Activated naive CD4-positive, alpha-beta T cell treated with anti-CD3 and anti-CD28 coated beads, Interleukin-2, amount 10 ng/mL, durations not matched to agents 7 days and 5 days (primary cell): Measurements from ENCODE around the gene TJP2.

Experiments
- CTCF ChIA-PET: fragments of 350-600 bp; sonication (Branson Sonifier 250); formaldehyde crosslinking; loops from one replicate; lab custom pipeline; 2021; ENCODE audit warnings: antibody characterized with exemption; lab: Charles Lee
- DNase-seq: peaks from one replicate; pipeline ENCODE4 v3.0.0-alpha.2; 2020
- H3K27ac Mint-ChIP-seq: one replicate; pipeline ENCODE4 v1.8.0; 2021; ENCODE audit warnings: mild to moderate bottlenecking, moderate library complexity, mixed read lengths
- H3K27me3 Mint-ChIP-seq: one replicate; pipeline ENCODE4 v1.8.0; 2021; ENCODE audit warnings: mild to moderate bottlenecking, mixed read lengths
- H3K36me3 Mint-ChIP-seq: one replicate; pipeline ENCODE4 v1.8.0; 2021; ENCODE audit warnings: mixed read lengths
- H3K4me1 Mint-ChIP-seq: one replicate; pipeline ENCODE4 v1.8.0; 2021; ENCODE audit warnings: mixed read lengths
- H3K4me3 Mint-ChIP-seq: one replicate; pipeline ENCODE4 v1.8.0; 2021; ENCODE audit warnings: mild to moderate bottlenecking, moderate library complexity, mixed read lengths
- H3K9me3 Mint-ChIP-seq: one replicate; pipeline ENCODE4 v1.8.0; 2021; ENCODE audit warnings: mixed read lengths

The TJP2 gene

GRCh38 chr9:69190086-69190862 lies 16.2 kb downstream of the TJP2 start:
- no peaks in the 10 kb centered on the region for H3K27me3 Mint-ChIP-seq
- CTCF ChIA-PET = interaction anchor here (1.3 to 8.9 kb wide), 5 partner anchors 9 to 135 kb away, joined by 3 to 192 read pairs (median 9); no protein-coding TSS in a partner anchor
- DNase-seq = no peak
- H3K9me3 Mint-ChIP-seq = no peaks in the 10 kb centered on the region
- H3K27ac Mint-ChIP-seq = no peak overlapping the region
- peaks cover 42% of the 10 kb centered on the region for H3K4me1 Mint-ChIP-seq
- peaks cover 5% of the 10 kb centered on the region for H3K36me3 Mint-ChIP-seq
- H3K4me3 Mint-ChIP-seq = no peak overlapping the region

GRCh38 chr9:69190863-69191181 lies 16.7 kb downstream of the TJP2 start:
- H3K27ac Mint-ChIP-seq = peak overlapping the region; percentile 55
- H3K9me3 Mint-ChIP-seq = no peaks in the 10 kb centered on the region

GRCh38 chr9:69191231-69191630 lies 17.2 kb downstream of the TJP2 start:
- H3K36me3 Mint-ChIP-seq = peaks cover 4% of the 10 kb centered on the region
- no peaks in the 10 kb centered on the region for H3K27me3 Mint-ChIP-seq
- no peak overlapping the region for H3K4me3 Mint-ChIP-seq
- no peak for DNase-seq
- H3K27ac Mint-ChIP-seq = peak overlapping the region; percentile 55
- H3K4me1 Mint-ChIP-seq = peaks cover 39% of the 10 kb centered on the region
- no peaks in the 10 kb centered on the region for H3K9me3 Mint-ChIP-seq
- CTCF ChIA-PET = interaction anchor here (0.9 to 8.9 kb wide), 10 partner anchors 10 to 136 kb away, joined by 3 to 192 read pairs (median 4); no protein-coding TSS in a partner anchor

More at GRCh38 chr9:69190863-69191181, 16.7 kb downstream of the TJP2 start:
- H3K4me3 Mint-ChIP-seq = no peak overlapping the region
- H3K27me3 Mint-ChIP-seq = no peaks in the 10 kb centered on the region
- DNase-seq = no peak
- H3K4me1 Mint-ChIP-seq = peaks cover 42% of the 10 kb centered on the region
- CTCF ChIA-PET = interaction anchor here (0.9 to 8.9 kb wide), 8 partner anchors 10 to 135 kb away, joined by 3 to 192 read pairs (median 4); no protein-coding TSS in a partner anchor
- peaks cover 5% of the 10 kb centered on the region for H3K36me3 Mint-ChIP-seq

- CTCF ChIA-PET = interaction anchor here (0.5 to 8.9 kb wide), 14 partner anchors 11 to 156 kb away, joined by 3 to 192 read pairs (median 4); partner anchors contain the start of genes FXN and TJP2
- Mint-ChIP-seq H3K36me3 (peaks cover 3% of the 10 kb centered on the region), H3K9me3 (no peaks in the 10 kb centered on the region), H3K27ac (no peak overlapping the region), H3K27me3 (no peaks in the 10 kb centered on the region), H3K4me3 (no peak overlapping the region), H3K4me1 (peaks cover 30% of the 10 kb centered on the region)
- DNase-seq = no peak
Measured at GRCh38 chr9:69192214-69192613, 18.1 kb downstream of the TJP2 start.

GRCh38 chr9:69193685-69194032 lies 19.6 kb downstream of the TJP2 start:
- CTCF ChIA-PET = interaction anchor here (0.6 to 8.9 kb wide), 23 partner anchors 10 to 163 kb away, joined by 3 to 192 read pairs (median 5); partner anchors contain the start of genes FXN and TJP2
- H3K4me1 Mint-ChIP-seq = peaks cover 26% of the 10 kb centered on the region
- no peak overlapping the region for H3K27ac Mint-ChIP-seq
- H3K36me3 Mint-ChIP-seq = no peaks in the 10 kb centered on the region
- no peaks in the 10 kb centered on the region for H3K27me3 Mint-ChIP-seq
- DNase-seq = no peak
- no peaks in the 10 kb centered on the region for H3K9me3 Mint-ChIP-seq
- no peak overlapping the region for H3K4me3 Mint-ChIP-seq

- H3K4me3 Mint-ChIP-seq = no peak overlapping the region
- no peak overlapping the region for H3K27ac Mint-ChIP-seq
- H3K4me1 Mint-ChIP-seq = peaks cover 37% of the 10 kb centered on the region
- H3K9me3 Mint-ChIP-seq = no peaks in the 10 kb centered on the region
- no peaks in the 10 kb centered on the region for H3K27me3 Mint-ChIP-seq
- no peak for DNase-seq
- CTCF ChIA-PET = interaction anchor here (0.7 to 8.9 kb wide), 10 partner anchors 8 to 227 kb away, joined by 3 to 192 read pairs (median 4); partner anchors contain the start of gene FXN
- no peaks in the 10 kb centered on the region for H3K36me3 Mint-ChIP-seq
Measured at GRCh38 chr9:69194702-69195418, 20.8 kb downstream of the TJP2 start.

GRCh38 chr9:69195668-69196067 lies 21.6 kb downstream of the TJP2 start:
- Mint-ChIP-seq H3K9me3 (no peaks in the 10 kb centered on the region), H3K4me3 (no peak overlapping the region), H3K27ac (no peak overlapping the region), H3K27me3 (no peaks in the 10 kb centered on the region), H3K36me3 (no peaks in the 10 kb centered on the region), H3K4me1 (peaks cover 41% of the 10 kb centered on the region)
- no peak for DNase-seq
- CTCF ChIA-PET = interaction anchor here (0.5 to 8.9 kb wide), 6 partner anchors 37 to 513 kb away, joined by 3 to 192 read pairs (median 18); partner anchors contain the start of gene FXN

- peaks cover 38% of the 10 kb centered on the region for H3K4me1 Mint-ChIP-seq
- no peaks in the 10 kb centered on the region for H3K9me3 Mint-ChIP-seq
- DNase-seq = no peak
- no peak overlapping the region for H3K4me3 Mint-ChIP-seq
- H3K27me3 Mint-ChIP-seq = no peaks in the 10 kb centered on the region
- H3K27ac Mint-ChIP-seq = no peak overlapping the region
- no peaks in the 10 kb centered on the region for H3K36me3 Mint-ChIP-seq
- CTCF ChIA-PET = interaction anchor here (8.9 kb wide), 1 partner anchor 142 kb away, joined by 192 read pairs; no protein-coding TSS in a partner anchor
Measured at GRCh38 chr9:69197687-69198086, 23.6 kb downstream of the TJP2 start.

GRCh38 chr9:69198521-69199220 lies 24.6 kb downstream of the TJP2 start:
- CTCF ChIA-PET = interaction anchor here (8.9 kb wide), 1 partner anchor 143 kb away, joined by 192 read pairs; no protein-coding TSS in a partner anchor
- DNase-seq = no peak
- no peaks in the 10 kb centered on the region for H3K27me3 Mint-ChIP-seq
- no peak overlapping the region for H3K4me3 Mint-ChIP-seq
- H3K36me3 Mint-ChIP-seq = no peaks in the 10 kb centered on the region
- H3K4me1 Mint-ChIP-seq = peaks cover 35% of the 10 kb centered on the region
- no peaks in the 10 kb centered on the region for H3K9me3 Mint-ChIP-seq
- peak overlapping the region; percentile 53 for H3K27ac Mint-ChIP-seq

- H3K4me3 Mint-ChIP-seq = no peak overlapping the region
- no peaks in the 10 kb centered on the region for H3K36me3 Mint-ChIP-seq
- peak overlapping the region; percentile 16 for H3K27ac Mint-ChIP-seq
- H3K27me3 Mint-ChIP-seq = no peaks in the 10 kb centered on the region
- CTCF ChIA-PET = interaction anchor here (0.6 to 2.3 kb wide), 3 partner anchors 146 to 616 kb away, joined by 3 to 8 read pairs (median 4); no protein-coding TSS in a partner anchor
- DNase-seq = no peak
- H3K9me3 Mint-ChIP-seq = no peaks in the 10 kb centered on the region
- peaks cover 35% of the 10 kb centered on the region for H3K4me1 Mint-ChIP-seq
Measured at GRCh38 chr9:69199769-69200470, 25.8 kb downstream of the TJP2 start.

GRCh38 chr9:69202556-69202955 lies 28.5 kb downstream of the TJP2 start:
- no peak overlapping the region for H3K27ac Mint-ChIP-seq
- no peak overlapping the region for H3K4me3 Mint-ChIP-seq
- peaks cover 35% of the 10 kb centered on the region for H3K4me1 Mint-ChIP-seq
- no peak for DNase-seq
- CTCF ChIA-PET = interaction anchor here (0.6 to 0.7 kb wide), 2 partner anchors 8 to 511 kb away, joined by 3 read pairs; no protein-coding TSS in a partner anchor
- H3K9me3 Mint-ChIP-seq = no peaks in the 10 kb centered on the region
- H3K36me3 Mint-ChIP-seq = no peaks in the 10 kb centered on the region
- H3K27me3 Mint-ChIP-seq = no peaks in the 10 kb centered on the region

- Mint-ChIP-seq H3K9me3 (no peaks in the 10 kb centered on the region), H3K4me3 (no peak overlapping the region), H3K27ac (no peak overlapping the region), H3K4me1 (peaks cover 26% of the 10 kb centered on the region), H3K36me3 (no peaks in the 10 kb centered on the region), H3K27me3 (no peaks in the 10 kb centered on the region)
- DNase-seq = no peak
- CTCF ChIA-PET = interaction anchor here (1.1 kb wide), 1 partner anchor 11 kb away, joined by 3 read pairs; no protein-coding TSS in a partner anchor
Measured at GRCh38 chr9:69204326-69204725, 30.2 kb downstream of the TJP2 start.

- no peak overlapping the region for H3K4me3 Mint-ChIP-seq
- peaks cover 20% of the 10 kb centered on the region for H3K4me1 Mint-ChIP-seq
- H3K9me3 Mint-ChIP-seq = no peaks in the 10 kb centered on the region
- DNase-seq = no peak
- CTCF ChIA-PET = interaction anchor here (1.1 kb wide), 1 partner anchor 12 kb away, joined by 3 read pairs; no protein-coding TSS in a partner anchor
- H3K27ac Mint-ChIP-seq = no peak overlapping the region
- H3K27me3 Mint-ChIP-seq = no peaks in the 10 kb centered on the region
- no peaks in the 10 kb centered on the region for H3K36me3 Mint-ChIP-seq
Measured at GRCh38 chr9:69204849-69205248, 30.8 kb downstream of the TJP2 start.
